Ishikawa (cell line): ENCODE data around the gene GFRA1.

ENCODE experiments used
- CEBPB ChIP-seq: IDR thresholded peaks from 2 replicates; pipeline ENCODE4 v1.6.1; 2012
- CREB1 ChIP-seq: IDR thresholded peaks from 2 replicates; pipeline ENCODE4 v1.6.1; 2012; ENCODE audit warnings: low read depth
- EGR1 ChIP-seq: IDR thresholded peaks from 2 replicates; pipeline ENCODE4 v1.6.1; 2012
- EP300 ChIP-seq: IDR thresholded peaks from 2 replicates; pipeline ENCODE4 v1.6.1; 2012; ENCODE audit warnings: borderline replicate concordance
- FOXM1 ChIP-seq: IDR thresholded peaks from 2 replicates; pipeline ENCODE4 v1.6.1; 2012; ENCODE audit warnings: low read depth, borderline replicate concordance
- NFIC ChIP-seq: IDR thresholded peaks from 2 replicates; pipeline ENCODE4 v1.6.1; 2012
- RAD21 ChIP-seq: IDR thresholded peaks from 2 replicates; pipeline ENCODE4 v1.6.1; 2012; ENCODE audit warnings: low read depth
- REST ChIP-seq: IDR thresholded peaks from 2 replicates; pipeline ENCODE4 v1.6.1; 2012; ENCODE audit warnings: low read depth, mild to moderate bottlenecking
- TAF1 ChIP-seq: IDR thresholded peaks from 2 replicates; pipeline ENCODE4 v1.6.1; 2012; ENCODE audit warnings: low read depth, mild to moderate bottlenecking
- TCF12 ChIP-seq: IDR thresholded peaks from 2 replicates; pipeline ENCODE4 v1.6.1; 2012; ENCODE audit warnings: low read depth
- TEAD4 ChIP-seq: IDR thresholded peaks from 2 replicates; pipeline ENCODE4 v1.6.1; 2012
- USF1 ChIP-seq: IDR thresholded peaks from 2 replicates; pipeline ENCODE4 v1.6.1; 2012
- YY1 ChIP-seq: IDR thresholded peaks from 2 replicates; pipeline ENCODE4 v1.6.1; 2012; ENCODE audit warnings: low read depth
- ZBTB7A ChIP-seq: IDR thresholded peaks from 2 replicates; pipeline ENCODE4 v1.6.1; 2012; ENCODE audit warnings: low read depth
- TF ChIP-seq, protein P1 (sequence below): IDR thresholded peaks from 2 replicates; pipeline ENCODE4 v1.6.1; 2012

The GFRA1 gene

DNA sequence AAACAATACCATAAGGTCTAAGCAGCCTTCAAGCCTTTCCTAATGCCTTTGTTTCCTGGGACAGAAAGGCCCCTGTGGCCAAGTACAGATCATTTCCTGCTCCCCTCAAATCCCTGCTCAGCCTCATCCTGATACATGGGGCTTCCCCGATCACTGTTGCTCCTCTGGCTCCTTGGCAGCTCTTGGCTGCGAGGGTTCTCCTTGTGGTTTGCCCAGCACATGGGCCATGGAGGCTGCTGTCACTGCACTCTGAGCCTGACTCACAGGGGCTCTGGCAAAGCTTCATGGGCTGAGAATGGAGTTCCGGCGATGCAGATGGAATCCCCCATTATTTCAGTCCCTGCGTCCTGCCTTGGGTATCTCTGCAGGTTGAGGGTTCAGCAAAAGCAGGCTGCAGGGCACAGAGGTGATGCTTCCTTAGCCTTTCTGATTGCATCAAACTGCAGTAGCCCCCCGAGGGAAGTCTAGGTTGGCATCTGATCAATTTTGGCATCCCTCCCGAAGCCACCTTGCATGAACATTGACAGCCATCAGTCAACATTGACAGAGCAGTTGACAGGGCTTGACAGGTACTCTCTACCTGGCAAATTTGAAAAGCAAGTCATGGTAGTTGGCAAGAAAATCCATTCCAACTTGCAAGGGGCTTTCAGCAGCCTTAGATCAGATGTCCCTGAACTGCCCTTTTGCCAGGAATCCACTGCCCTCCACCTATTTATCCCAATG, 168.6 kb downstream of the GFRA1 start:
- TF ChIP-seq TCF12 = no peak

DNA sequence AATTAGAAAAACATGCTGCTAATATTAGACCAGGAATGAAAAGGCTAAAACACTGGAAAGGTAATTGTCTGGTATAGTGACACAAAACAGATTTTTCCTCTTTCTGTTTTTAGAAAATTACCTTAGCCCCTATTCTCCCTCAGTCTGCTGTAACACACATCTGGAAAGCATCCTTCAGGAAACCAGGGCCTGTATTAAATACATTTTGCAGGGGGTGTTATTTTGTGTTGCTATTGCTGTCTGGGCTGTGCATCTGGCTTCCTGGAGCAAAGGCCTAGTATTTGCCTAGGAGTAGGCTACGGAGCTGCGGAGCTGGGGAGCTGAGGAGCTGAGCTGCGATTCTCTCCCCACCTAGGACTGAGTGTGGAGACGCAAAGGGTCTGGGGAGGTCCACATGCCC, 169.3 kb downstream of the GFRA1 start:
- TF ChIP-seq, protein P1, sequence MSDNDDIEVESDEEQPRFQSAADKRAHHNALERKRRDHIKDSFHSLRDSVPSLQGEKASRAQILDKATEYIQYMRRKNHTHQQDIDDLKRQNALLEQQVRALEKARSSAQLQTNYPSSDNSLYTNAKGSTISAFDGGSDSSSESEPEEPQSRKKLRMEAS = no peak
- TF ChIP-seq RAD21 (no peak), FOXM1 (no peak), YY1 (no peak), REST (no peak), USF1 (no peak), ZBTB7A (no peak), NFIC (no peak), TAF1 (no peak), EP300 (no peak), TCF12 (no peak), TEAD4 (no peak), CEBPB (no peak), EGR1 (no peak)

DNA sequence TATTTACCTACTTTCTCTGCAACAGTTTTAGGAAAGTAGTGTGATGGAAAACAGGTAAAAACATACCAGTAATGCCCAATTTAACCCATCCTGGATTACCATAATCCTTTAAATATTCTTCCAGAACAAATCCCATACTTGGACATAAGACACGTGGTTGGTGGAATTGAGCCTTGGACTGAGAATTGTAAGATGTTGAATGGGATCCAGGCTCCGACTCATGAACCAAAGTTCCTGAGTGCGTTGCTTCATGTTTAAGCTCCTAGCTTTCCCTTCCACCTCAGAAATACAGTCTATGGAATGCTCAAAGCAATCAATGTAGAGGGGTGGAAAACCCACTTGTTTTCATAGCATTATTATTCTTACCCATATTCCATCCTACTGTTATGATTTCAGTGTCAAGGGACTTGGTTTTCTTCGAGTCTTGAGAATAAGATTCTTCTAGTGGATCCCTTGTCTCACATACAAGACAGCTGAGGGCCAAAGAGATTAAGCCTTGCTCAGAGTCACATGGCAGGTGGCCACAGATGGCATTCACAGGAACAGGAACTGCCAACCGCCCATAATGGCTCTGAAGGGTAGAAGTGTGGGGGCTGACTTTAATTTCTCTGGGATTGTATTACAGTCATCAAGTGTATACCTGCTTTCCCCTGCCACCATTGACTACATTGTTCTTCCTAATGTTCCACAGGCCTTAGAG, 171.2 kb downstream of the GFRA1 start:
- TF ChIP-seq FOXM1 (no peak), RAD21 (no peak), EP300 (no peak), ZBTB7A (no peak), NFIC (no peak), TCF12 (no peak), TAF1 (no peak), CREB1 (no peak), TEAD4 (no peak), EGR1 (no peak), CEBPB (no peak), REST (no peak), USF1 (no peak), YY1 (no peak)
- TF ChIP-seq, protein P1 = no peak

- TF ChIP-seq EP300 (no peak), ZBTB7A (no peak), YY1 (no peak), CREB1 (no peak), FOXM1 (no peak), REST (no peak), TCF12 (no peak), RAD21 (no peak), TAF1 (no peak), TEAD4 (no peak), USF1 (no peak), NFIC (no peak), EGR1 (no peak), CEBPB (no peak)
- TF ChIP-seq, protein P1 = no peak
Measured at GRCh38 chr10:116100984-116101383, 172.0 kb downstream of the GFRA1 start.
